H4 (cell line): ENCODE data around the gene MYO7A. TPM values are rescaled to one million over a fixed set of nuclear protein-coding genes. Genes with fewer than 3 reads are reported as not detected.

Experiments used
- DNase-seq: peaks from one replicate; pipeline ENCODE4 v3.0.0-alpha.2; 2015; ENCODE audit warnings: low spot score
- total RNA-seq: library from RNA; depleted of rRNA; stranded (reverse); fragments of >200 nt; shearing (Covaris generic); gene quantifications from 2 replicates; pipeline ENCODE4 v1.2.3, GENCODE V29; 2014

The MYO7A gene
- total RNA-seq, 1 experiment from 2014 or later, result 0.35 TPM

DNA sequence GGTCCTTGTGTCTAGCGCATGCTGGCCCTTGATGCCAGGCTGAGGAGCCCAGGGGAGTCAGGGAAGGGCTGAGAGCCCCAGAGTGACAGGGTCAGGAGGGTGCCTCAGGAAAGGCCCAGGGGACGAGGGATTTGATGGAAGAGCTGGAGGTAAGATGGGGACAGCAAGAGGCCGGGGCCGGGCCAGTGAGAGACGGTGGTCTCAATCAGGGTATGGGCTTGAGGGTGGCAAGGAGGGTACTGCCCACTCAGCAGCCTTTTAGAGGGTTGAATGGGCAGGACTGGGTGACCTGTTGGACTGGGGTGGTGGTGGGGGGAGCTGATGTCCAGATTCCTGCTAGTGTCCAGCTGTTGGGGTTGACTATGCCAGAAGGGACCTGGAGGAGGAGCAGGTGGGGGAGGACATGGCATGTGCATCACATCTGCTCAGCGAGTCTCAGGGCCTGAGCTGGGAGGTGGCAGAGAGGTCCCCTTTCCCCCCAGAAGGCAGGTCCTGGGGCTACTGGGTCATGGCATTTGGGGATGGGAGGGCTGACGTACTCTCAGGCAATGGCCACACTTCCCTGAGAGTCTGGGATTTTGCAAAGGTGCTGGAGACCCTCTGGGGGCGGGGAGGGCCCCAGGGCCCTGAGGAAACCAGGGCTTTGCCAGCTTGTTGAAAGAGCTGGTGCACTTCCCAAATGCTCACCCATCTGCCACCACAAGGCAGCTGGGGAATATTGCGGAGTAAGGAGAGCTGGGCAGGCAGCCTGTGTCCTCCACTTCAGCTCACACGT is 18.4 kb downstream of the MYO7A start:
- no peak for DNase-seq

DNA sequence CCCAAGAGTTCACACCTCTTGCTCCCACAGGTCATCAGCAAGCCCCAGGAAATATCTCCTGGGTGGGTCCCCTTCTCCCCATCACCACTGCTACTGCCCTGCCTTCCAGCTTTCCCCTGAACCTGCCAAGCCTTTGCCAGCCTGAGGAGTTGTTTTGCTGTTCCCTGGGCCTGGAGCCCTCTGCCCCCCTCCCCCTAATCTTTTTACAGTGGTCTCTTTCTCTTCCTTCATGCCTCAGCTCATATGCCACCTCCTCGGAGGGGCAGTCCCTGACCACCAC is 18.9 kb downstream of the MYO7A start:
- no peak for DNase-seq

GRCh38 chr11:77147668-77148321 is 19.7 kb downstream of the MYO7A start:
- DNase-seq, result no peak

GRCh38 chr11:77148963-77149715 is 21.1 kb downstream of the MYO7A start:
- DNase-seq, result no peak

GRCh38 chr11:77149716-77150392 is 21.8 kb downstream of the MYO7A start:
- no peak for DNase-seq

- no peak for DNase-seq
Measured at GRCh38 chr11:77150836-77151235, 22.8 kb downstream of the MYO7A start.

- no peak for DNase-seq
Measured at GRCh38 chr11:77151804-77152509, 23.9 kb downstream of the MYO7A start.

GRCh38 chr11:77152846-77153245 is 24.8 kb downstream of the MYO7A start:
- no peak for DNase-seq

GRCh38 chr11:77153276-77154185 is 25.5 kb downstream of the MYO7A start:
- DNase-seq, result no peak

GRCh38 chr11:77154381-77155081 is 26.5 kb downstream of the MYO7A start:
- DNase-seq, result no peak

- DNase-seq, result no peak
Measured at GRCh38 chr11:77155082-77155475, 27.0 kb downstream of the MYO7A start.

- DNase-seq, result no peak
Measured at GRCh38 chr11:77155556-77156130, 27.6 kb downstream of the MYO7A start.

- DNase-seq, result no peak
Measured at GRCh38 chr11:77156396-77157195, 28.6 kb downstream of the MYO7A start.

DNA sequence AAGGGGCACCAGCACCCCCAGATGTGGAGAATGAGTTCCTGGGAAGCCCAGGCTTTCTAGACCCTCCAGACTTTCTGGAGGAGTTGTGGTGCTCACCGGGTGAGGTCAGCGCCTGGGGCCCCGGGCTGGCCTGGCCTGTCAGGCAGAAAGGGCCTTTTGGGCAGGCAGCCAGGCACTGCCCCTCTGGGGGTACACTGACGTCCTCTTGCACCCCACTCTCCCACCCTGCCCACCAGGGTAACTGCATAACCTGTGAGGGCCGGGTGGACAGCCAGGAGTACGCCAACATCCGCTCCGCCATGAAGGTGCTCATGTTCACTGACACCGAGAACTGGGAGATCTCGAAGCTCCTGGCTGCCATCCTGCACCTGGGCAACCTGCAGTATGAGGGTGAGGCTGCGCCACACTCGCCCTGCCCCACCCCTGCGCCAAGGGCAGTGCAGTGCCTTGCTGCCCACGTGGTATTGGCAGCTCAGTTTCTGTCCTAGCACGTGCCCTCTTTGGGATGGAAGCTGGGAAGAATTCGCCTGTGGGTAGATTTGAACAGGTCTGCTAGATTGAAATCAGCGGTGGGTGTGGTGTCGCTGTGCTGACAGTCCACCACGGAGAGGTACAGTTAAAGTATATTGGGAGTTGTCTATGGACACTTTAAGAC is 30.1 kb downstream of the MYO7A start:
- no peak for DNase-seq

DNA sequence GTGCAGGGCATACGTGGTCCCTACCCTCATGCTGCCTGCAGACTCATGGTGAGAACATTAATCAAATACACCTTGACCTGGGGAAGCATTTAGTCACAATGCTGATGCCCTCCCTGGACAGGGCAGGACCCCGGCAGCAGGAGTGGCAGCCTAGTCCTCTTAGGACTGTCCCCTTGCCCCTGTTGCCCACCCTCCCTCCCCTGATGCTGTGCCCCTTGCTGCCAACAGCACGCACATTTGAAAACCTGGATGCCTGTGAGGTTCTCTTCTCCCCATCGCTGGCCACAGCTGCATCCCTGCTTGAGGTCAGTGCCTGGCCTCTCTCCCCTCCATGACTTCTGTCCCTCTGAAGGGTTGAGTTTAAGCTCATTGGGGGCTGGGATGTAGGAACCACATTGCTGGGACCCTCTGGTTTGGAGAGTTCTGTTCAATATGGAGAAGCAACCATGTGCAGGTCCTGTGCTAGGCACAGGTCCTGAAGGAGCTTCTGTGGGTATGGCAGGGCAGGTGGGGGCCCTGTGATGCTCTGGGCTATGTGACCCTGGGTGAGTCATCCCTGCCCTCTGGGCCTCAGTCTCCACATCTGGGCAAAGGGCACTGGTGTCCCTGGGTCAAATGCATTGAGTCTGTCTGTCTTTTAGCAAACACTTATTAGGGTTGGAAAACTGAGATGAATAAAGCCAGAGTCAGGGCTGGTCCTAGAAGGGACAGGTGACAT is 31.3 kb downstream of the MYO7A start:
- no peak for DNase-seq

- no peak for DNase-seq
Measured at GRCh38 chr11:77159937-77160495, 32.0 kb downstream of the MYO7A start.

- DNase-seq, result no peak
Measured at GRCh38 chr11:77163271-77163670, 35.2 kb downstream of the MYO7A start.
